Superior temporal gyrus (tissue), 1 donor: ENCODE data around the gene CDC6.

Experiments used
- DNase-seq: peaks from one replicate; pipeline ENCODE4 v3.0.0-alpha.2; 2016; ENCODE audit errors: extremely low spot score

CDC6 gene

DNA sequence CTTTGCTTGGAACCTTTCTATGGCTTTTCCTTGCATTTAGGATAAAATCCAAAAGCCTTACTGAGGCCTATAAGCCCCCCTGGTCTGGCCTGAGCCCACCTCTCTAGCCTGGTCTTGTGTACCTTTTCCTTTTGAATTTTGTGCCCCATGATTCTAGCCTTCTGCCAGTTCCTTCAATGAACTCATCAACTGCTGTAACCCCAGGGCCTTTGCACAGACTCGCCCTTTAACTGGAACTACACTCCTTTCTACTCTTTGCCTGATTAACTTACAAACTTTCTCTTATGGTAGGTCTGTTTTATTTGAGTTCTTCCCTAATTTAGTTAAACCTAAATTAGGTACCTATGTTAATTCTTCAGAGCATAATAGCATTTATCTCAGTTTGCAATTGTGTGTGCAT lies 52.6 kb downstream of the CDC6 start:
- DNase-seq = no peak

DNA sequence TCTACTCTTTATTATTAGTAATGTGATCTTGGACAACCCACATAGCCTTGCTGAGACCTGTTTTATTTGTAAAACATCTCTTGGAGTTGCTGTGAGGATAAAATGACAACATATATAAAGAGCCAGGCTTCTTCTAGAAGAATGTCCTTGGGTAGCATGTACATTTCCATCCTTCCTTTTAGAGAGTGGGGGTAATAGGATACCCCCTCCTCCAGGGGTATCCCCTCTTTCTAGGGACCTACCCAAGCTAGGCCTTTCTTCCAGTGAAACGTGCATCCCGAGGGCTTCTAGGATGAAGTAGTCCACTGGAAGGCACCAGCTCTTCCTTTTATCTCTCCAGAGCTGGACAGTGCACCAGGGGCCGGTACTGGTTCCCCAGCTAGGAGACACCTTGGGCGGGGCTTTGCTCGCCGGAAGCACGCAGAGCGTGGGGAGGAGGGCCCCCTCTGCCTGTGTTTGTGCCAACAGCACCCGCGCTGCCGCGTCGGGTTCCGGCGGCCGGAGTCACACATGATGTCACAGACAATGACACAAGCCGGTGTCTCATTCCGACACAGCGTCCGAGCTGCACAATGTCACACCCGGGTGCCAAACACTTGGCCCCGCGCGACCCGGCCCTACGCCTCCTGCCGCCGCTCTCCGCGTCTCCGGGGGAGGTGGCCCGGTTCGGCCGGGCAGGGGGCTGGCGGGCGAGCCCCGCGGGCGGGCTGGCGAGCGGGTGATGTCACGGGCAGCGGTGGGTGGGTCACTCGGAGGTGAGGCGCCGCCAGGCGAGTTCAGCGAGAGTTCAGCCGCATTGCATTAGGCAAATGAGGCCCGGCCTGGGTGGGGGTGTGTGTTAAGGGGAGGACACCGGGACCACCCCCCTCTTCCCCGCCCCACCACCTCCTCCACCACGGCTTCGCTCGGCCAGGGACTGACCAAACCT lies 53.5 kb downstream of the CDC6 start:
- no peak for DNase-seq

DNA sequence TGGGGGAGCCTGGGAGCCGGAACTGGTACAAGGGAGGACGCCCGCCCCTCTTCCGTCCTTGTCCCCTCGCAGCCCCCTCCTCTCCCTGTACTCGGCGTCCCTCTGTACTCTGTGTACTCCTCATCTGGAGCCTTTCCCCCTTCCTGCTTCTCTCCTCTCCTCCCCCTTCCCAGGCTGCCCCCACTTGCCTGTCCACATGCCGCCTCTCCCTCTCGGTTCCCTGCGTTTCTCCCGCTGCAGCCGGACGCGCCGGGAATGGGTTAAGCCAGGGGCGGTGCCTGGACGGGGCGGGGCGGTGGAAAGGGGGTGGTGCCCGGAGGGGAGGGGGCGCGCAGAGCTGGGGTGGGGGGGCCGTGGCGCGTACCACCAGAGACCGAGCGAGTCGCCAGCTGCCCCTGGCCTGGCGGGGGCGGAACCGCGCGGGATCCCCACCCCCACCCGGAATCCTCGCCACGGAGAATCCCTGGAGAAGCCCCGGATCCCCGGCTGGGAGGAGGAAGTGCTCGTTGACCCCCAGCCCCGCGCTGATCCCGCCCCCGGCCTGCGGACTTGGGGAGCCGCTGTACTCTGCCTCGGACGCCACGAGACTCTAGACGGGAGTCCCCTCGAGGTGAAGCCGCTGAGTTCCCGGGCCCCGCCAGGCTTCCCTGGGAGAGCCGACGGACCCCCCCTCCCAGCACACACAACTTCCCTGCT lies 54.3 kb downstream of the CDC6 start:
- no peak for DNase-seq

DNA sequence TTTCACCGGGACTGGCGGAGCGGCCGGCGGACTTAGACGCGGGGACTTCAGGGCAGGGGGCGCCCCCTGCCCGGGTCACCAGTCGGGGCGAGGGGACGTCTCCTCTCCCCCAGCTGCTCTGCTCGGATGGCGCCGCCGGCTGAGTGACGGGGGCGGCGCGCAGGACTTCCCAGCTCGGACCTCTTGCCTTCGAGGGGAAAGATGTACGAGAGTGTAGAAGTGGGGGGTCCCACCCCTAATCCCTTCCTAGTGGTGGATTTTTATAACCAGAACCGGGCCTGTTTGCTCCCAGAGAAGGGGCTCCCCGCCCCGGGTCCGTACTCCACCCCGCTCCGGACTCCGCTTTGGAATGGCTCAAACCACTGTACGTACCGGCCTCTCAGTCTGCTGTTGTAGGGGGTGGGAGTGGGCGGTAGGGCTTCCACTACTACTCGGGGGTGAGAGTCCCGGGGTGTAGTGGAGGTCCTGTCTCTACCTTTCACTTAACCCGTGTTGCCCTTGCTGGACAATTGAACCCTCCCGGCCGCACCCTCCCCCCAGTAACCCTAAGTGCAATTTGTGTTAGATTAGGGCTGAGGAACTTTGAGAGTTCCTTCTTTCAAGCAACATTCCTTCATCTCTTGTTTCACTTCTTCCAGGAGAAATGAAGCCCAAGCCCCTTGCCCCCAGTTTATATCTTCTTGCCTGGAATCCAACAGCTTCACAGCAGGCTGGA lies 55.0 kb downstream of the CDC6 start:
- DNase-seq = no peak

DNA sequence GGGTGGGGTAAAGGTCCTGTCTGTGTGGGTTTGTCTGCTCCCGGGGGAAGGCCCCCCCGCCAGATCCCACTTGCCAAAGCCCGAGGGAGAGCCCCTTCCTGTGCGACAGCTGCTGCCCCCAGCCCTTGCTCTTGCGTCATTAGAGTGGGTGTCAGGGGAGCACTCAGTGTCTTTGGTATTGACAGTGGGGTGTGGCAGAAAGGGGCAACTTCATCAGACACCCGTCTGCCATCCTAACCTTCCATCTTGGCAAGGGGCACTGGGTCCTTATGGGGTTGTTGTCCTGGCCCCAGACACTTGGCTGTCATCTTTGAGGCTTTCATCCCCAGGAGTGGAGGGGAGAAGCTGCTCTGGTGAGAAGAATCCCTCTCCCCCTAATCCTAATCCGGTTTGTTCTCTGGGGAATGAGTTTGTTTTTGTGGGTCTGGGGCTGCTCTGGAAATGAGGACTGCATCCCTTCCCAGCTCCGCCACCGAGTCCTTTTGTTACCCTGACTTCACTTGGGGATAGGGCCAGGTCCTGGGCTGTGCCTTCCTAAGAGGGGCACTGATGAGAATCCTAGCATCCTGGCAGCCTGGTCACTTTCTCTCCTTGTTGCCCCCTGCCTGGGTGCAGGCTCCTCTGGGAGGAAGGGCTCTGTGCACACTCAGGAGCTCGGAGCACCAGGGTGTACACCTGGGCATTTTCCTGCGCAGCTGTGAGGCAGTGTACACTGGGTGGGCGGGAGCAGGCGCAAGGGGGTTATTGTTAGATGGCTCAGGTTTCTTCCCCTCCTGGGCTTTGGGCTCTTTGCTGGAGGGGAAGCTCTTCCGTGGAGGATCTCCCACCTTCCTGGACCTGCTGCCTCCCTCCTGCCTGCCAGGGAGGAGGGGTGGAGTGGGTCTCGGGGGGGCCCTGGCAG lies 55.8 kb downstream of the CDC6 start:
- no peak for DNase-seq

GRCh38 chr17:40344421-40345160 lies 56.9 kb downstream of the CDC6 start:
- no peak for DNase-seq

- DNase-seq = no peak
These were observed 57.7 kb downstream of the CDC6 start for GRCh38 chr17:40345161-40345993.

DNA sequence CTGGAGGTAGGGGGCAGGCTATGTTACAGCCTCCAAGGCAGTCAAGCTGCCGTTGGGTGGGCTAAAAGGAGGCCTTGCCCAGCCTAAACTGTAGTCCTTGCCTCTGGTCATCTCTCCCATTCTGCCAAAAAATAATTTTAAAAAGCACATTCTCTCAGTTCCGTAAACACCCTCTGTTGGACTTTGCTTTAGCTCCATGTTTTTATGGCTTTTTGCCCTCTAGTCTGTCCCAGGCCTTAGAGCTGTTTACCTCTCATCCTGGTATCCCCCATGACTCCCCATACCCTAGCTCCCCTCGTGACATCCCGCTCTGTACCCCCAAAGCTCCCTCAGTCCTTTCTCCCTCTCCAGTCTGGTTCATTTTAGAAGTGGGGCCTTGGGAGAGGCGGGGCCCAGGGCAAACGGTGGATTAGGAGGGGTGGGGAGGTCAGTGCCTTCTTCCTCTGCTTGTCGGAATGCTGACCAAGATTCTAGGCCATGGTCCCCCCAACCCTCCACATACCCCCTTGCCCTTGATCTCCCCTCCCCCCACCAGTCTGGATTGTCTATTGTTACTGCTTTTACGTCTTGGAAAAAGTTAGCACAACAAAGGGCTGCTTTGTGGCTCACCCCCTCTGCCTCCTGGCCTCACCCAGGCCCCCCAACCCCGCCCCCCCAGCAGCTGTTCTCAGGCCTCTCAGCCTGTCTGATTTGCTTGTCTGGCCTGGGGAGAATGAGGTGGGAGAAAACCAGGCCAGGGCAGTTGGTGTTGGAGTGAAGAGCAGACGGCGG lies 58.5 kb downstream of the CDC6 start:
- DNase-seq = no peak

GRCh38 chr17:40346765-40347158 lies 59.1 kb downstream of the CDC6 start:
- DNase-seq = no peak

DNA sequence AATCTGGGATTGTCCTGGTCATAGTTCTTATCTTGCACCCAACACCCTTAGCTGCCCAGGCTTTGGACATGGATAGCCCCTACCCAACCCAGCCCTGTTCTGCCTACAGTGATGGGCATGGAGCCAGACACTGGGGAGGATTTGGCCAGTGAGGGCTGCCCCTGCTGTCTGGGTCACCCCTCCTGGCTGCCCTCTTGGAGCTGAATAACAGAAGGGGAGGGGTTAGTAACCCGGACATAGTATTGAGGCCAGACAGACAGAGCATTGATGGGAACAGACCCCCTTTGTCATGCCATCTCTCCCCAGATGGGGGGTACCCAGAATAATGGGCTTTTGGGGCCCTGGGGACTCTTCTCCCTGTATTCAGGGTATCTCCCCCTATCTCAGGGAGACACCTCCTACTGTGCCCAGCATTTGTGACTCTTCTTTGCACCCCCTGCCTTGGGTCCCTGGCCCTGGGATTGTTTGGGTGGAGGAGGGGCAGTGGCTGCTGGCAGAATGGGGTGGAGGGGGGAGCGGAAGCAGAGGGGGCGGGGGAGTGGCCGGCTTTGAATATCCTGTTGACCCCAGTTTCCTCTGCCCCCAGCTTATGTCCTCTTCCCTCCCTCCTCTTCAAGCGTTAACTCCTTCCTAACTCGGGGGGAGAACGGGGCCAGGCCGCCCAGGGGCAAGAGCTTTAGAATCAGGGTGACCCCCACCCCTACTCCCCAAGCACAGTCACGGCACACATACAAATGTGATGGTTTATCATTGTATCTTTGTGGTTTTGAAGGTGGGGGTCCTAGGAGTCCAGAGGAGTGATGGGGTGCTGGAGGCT lies 59.8 kb downstream of the CDC6 start:
- DNase-seq = no peak

- no peak for DNase-seq
These were observed 60.4 kb downstream of the CDC6 start for GRCh38 chr17:40348136-40348504.

- DNase-seq = no peak
These were observed 61.1 kb downstream of the CDC6 start for GRCh38 chr17:40348562-40349476.

- DNase-seq = no peak
These were observed 61.8 kb downstream of the CDC6 start for GRCh38 chr17:40349477-40349894.

DNA sequence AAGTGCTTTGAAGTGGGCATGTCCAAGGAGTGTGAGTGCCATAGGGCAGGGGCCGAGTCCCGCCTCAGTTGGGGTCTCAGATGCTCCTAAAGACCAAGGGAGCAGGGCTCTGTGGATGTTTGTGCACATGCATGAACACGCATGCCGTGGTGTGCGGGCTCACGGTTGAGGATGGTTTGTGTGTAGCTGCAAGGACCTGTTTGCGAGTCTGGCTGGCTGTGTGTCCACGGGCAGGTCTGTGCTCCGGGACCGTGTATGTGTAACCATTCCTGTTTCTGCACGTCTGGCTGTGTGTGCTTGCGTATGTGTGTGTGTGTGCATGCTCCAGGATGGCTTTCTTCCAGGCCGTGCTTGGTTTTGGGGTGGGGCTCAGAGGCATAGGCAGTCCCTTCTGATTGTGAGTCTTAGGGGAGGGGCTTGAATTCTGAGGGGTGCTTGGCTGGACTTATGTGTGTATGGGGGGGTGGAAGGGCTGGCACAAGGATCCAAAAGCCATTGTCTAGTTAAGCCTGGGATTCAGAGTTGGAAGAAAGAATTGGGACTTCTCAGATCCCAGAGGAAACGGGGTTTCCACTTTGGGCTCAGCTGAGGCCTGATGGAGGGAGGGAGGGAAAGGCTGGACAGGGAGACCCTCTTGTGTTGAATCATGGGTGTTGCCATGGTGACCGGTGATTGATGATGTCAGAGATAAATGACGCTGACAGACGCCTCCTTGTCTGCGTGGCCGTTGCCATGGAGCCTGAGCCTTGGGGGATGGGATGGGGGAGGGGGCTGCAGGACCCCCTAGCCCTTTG lies 62.4 kb downstream of the CDC6 start:
- no peak for DNase-seq

GRCh38 chr17:40350689-40351358 lies 63.1 kb downstream of the CDC6 start:
- no peak for DNase-seq
